SK-N-MC (cell line): ENCODE data around the gene HDAC4.

ENCODE experiments used
- EZH2 ChIP-seq: fragments of 200-600 bp; sonication (generic); IDR thresholded peaks from one replicate; pipeline ENCODE4 v1.6.1; 2017; ENCODE audit warnings: antibody characterized with exemption
- POLR2AphosphoS5 ChIP-seq: IDR thresholded peaks from 2 replicates; pipeline ENCODE4 v1.6.1; 2012; ENCODE audit warnings: mild to moderate bottlenecking, low read depth, low read length, borderline replicate concordance

- TF ChIP-seq EZH2, result no peak
- TF ChIP-seq POLR2AphosphoS5, result no peak
Observed at GRCh38 chr2:239122421-239123110, 278.3 kb downstream of the HDAC4 start.
